Ishikawa (cell line): ENCODE data around the gene PLCL1.

Source experiments
- CEBPB ChIP-seq: IDR thresholded peaks from 2 replicates; pipeline ENCODE4 v1.6.1; 2012
- EGR1 ChIP-seq: IDR thresholded peaks from 2 replicates; pipeline ENCODE4 v1.6.1; 2012
- EP300 ChIP-seq: IDR thresholded peaks from 2 replicates; pipeline ENCODE4 v1.6.1; 2012; ENCODE audit warnings: borderline replicate concordance
- FOXM1 ChIP-seq: IDR thresholded peaks from 2 replicates; pipeline ENCODE4 v1.6.1; 2012; ENCODE audit warnings: low read depth, borderline replicate concordance
- NFIC ChIP-seq: IDR thresholded peaks from 2 replicates; pipeline ENCODE4 v1.6.1; 2012
- RAD21 ChIP-seq: IDR thresholded peaks from 2 replicates; pipeline ENCODE4 v1.6.1; 2012; ENCODE audit warnings: low read depth
- TAF1 ChIP-seq: IDR thresholded peaks from 2 replicates; pipeline ENCODE4 v1.6.1; 2012; ENCODE audit warnings: low read depth, mild to moderate bottlenecking
- TCF12 ChIP-seq: IDR thresholded peaks from 2 replicates; pipeline ENCODE4 v1.6.1; 2012; ENCODE audit warnings: low read depth
- TEAD4 ChIP-seq: IDR thresholded peaks from 2 replicates; pipeline ENCODE4 v1.6.1; 2012
- YY1 ChIP-seq: IDR thresholded peaks from 2 replicates; pipeline ENCODE4 v1.6.1; 2012; ENCODE audit warnings: low read depth
- ZBTB7A ChIP-seq: IDR thresholded peaks from 2 replicates; pipeline ENCODE4 v1.6.1; 2012; ENCODE audit warnings: low read depth
- TF ChIP-seq, protein P1 (sequence below): IDR thresholded peaks from 2 replicates; pipeline ENCODE4 v1.6.1; 2012; ENCODE audit warnings: low read depth, mild to moderate bottlenecking
- TF ChIP-seq, protein P2 (sequence below): IDR thresholded peaks from 2 replicates; pipeline ENCODE4 v1.6.1; 2012

DNA sequence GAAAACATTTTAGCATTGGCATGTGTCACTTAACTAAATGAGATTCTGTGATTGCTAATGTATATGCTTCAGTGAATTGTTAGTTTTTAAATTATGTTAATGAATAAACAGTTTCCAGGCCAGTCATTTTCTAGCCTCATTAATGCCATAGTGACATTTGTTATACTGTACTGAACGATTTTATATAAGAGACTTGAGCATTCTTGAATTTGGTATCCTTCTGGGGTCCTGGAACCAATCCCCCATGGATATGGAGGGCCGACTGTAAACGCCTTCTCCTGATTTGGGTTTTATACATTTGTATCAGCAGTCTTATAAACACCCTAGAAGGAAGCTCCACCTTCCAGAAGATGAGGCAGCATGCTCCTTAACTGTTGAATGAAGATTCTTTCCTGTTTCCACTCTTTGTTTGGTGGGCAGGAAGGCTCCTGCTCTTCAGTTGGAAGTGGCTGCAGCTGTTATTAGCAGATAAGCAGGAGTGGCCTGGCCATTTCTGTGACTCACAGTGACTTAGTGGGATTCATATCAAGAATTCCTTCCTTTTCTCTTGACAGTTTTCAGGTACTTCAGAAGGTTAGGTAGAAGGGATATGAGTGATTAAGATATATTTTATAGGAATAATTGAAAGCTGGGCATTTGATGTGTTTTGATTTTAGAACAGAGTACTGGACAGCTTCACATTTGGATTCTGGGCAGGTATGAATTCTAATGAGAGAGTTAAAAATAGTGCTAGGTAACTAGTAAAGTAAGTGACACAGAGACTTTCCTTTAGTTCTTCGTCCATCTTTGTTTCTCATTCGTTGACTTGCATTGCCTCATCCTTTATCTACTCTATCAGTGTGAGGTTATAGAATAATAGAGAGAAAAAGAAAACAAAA lies 124.9 kb downstream of the PLCL1 start:
- TF ChIP-seq, protein P1, sequence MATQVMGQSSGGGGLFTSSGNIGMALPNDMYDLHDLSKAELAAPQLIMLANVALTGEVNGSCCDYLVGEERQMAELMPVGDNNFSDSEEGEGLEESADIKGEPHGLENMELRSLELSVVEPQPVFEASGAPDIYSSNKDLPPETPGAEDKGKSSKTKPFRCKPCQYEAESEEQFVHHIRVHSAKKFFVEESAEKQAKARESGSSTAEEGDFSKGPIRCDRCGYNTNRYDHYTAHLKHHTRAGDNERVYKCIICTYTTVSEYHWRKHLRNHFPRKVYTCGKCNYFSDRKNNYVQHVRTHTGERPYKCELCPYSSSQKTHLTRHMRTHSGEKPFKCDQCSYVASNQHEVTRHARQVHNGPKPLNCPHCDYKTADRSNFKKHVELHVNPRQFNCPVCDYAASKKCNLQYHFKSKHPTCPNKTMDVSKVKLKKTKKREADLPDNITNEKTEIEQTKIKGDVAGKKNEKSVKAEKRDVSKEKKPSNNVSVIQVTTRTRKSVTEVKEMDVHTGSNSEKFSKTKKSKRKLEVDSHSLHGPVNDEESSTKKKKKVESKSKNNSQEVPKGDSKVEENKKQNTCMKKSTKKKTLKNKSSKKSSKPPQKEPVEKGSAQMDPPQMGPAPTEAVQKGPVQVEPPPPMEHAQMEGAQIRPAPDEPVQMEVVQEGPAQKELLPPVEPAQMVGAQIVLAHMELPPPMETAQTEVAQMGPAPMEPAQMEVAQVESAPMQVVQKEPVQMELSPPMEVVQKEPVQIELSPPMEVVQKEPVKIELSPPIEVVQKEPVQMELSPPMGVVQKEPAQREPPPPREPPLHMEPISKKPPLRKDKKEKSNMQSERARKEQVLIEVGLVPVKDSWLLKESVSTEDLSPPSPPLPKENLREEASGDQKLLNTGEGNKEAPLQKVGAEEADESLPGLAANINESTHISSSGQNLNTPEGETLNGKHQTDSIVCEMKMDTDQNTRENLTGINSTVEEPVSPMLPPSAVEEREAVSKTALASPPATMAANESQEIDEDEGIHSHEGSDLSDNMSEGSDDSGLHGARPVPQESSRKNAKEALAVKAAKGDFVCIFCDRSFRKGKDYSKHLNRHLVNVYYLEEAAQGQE: no peak
- TF ChIP-seq CEBPB (no peak), TAF1 (no peak), EP300 (no peak), EGR1 (no peak), NFIC (no peak), TEAD4 (no peak), RAD21 (no peak), FOXM1 (no peak), YY1 (no peak), TCF12 (no peak), ZBTB7A (no peak)
- TF ChIP-seq, protein P2, sequence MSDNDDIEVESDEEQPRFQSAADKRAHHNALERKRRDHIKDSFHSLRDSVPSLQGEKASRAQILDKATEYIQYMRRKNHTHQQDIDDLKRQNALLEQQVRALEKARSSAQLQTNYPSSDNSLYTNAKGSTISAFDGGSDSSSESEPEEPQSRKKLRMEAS: no peak
